GM06990 (cell line): ENCODE results near the gene LY6G6F.

Experiments
- DNase-seq: peaks from one replicate; pipeline ENCODE4 v3.0.0-alpha.2; 2011; ENCODE audit not compliant: insufficient read length; ENCODE audit errors: extremely low read depth
- H3K27me3 ChIP-seq: replicated peaks from 2 replicates; pipeline ENCODE4 v1.6.0; 2011; ENCODE audit warnings: low read length; ENCODE audit not compliant: control insufficient read depth, insufficient read depth
- H3K36me3 ChIP-seq: 2 replicates; pipeline ENCODE4 v1.5.1; 2011; ENCODE audit warnings: low read length; ENCODE audit not compliant: control insufficient read depth, insufficient read depth
- H3K4me3 ChIP-seq: replicated peaks from 2 replicates; pipeline ENCODE4 v1.5.1; 2011; ENCODE audit warnings: low read depth, mild to moderate bottlenecking, control low read depth, low read length
- TF ChIP-seq, protein P1 (sequence below): IDR thresholded peaks from 2 replicates; pipeline ENCODE4 v1.5.1; 2011; ENCODE audit warnings: low read length, control low read depth, mild to moderate bottlenecking, inconsistent platforms; ENCODE audit not compliant: insufficient read depth, poor library complexity, severe bottlenecking

LY6G6F gene

DNA sequence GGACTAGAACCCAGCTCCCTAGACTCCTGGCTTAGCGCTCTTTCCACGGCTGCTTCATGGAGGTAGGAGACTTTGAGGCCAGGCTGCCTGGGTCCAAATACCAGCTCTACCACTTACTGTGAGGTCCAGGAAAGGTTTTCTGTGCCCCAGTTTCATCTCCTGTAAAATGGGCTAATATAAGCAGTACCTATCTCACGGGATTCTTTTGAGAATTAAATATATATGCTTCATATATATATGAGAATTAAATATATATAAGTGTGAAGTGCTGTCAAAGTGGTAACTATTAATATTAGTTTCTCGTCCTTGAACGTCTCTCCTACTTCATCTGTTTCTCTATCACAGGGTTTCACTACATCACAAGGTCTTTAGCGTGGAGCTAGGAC lies 15.6 kb upstream of the LY6G6F start:
- TF ChIP-seq, protein P1, sequence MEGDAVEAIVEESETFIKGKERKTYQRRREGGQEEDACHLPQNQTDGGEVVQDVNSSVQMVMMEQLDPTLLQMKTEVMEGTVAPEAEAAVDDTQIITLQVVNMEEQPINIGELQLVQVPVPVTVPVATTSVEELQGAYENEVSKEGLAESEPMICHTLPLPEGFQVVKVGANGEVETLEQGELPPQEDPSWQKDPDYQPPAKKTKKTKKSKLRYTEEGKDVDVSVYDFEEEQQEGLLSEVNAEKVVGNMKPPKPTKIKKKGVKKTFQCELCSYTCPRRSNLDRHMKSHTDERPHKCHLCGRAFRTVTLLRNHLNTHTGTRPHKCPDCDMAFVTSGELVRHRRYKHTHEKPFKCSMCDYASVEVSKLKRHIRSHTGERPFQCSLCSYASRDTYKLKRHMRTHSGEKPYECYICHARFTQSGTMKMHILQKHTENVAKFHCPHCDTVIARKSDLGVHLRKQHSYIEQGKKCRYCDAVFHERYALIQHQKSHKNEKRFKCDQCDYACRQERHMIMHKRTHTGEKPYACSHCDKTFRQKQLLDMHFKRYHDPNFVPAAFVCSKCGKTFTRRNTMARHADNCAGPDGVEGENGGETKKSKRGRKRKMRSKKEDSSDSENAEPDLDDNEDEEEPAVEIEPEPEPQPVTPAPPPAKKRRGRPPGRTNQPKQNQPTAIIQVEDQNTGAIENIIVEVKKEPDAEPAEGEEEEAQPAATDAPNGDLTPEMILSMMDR: no peak
- Histone ChIP-seq H3K4me3 (no peak overlapping the region), H3K27me3 (no peaks in the 10 kb centered on the region), H3K36me3 (peaks cover 45% of the 10 kb centered on the region)
- DNase-seq: no peak

DNA sequence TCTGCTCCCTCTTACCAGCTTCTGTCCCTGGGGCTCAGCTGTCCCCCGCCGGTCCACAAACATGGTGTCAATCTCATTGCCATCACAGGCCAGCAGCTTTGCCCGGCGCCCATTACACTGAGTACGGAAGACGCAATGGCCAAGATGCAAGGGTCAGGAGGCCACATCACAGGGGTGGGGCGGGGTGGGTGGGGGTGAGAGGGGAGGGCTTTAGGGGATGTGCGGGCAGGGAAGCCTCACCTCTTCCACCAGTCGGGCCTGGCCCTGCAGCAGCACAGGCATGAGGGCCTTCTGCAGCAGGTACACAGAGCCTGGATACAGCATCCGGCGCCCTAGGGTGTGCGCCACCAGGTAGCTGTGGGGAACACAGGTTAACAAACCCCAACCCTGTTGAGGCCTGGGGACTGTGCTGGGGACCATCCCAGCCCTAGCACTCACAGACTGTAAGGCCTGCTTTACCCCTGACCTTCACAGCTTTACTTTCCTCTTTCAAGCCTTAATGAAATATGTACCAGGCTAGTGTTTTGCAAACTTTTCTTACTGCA lies 15.0 kb upstream of the LY6G6F start:
- no peak for DNase-seq
- no peaks in the 10 kb centered on the region for H3K27me3 ChIP-seq
- no peak overlapping the region for H3K4me3 ChIP-seq
- TF ChIP-seq, protein P1: no peak
- H3K36me3 ChIP-seq: peaks cover 44% of the 10 kb centered on the region

DNA sequence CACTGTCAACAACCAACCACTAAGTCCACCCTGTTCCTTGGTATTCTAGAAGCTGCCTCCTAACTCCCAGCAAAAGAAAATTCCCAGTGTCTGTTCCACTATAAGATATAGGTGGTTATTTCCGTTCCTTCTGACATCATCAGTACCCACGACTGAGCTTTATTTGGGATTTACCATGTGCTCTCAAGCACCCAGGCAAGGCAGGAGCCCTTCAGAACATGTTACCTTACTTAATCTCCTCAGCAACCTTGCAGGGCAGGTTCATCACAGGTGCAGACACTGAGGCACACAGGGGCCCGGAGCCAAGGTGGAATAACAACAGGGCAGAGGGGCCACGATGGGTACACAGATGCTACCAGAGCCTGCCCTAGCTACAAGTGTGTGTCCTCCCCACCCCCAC lies 14.3 kb upstream of the LY6G6F start:
- Histone ChIP-seq H3K4me3 (no peak overlapping the region), H3K27me3 (no peaks in the 10 kb centered on the region), H3K36me3 (peaks cover 44% of the 10 kb centered on the region)
- TF ChIP-seq, protein P1: no peak
- DNase-seq: no peak

DNA sequence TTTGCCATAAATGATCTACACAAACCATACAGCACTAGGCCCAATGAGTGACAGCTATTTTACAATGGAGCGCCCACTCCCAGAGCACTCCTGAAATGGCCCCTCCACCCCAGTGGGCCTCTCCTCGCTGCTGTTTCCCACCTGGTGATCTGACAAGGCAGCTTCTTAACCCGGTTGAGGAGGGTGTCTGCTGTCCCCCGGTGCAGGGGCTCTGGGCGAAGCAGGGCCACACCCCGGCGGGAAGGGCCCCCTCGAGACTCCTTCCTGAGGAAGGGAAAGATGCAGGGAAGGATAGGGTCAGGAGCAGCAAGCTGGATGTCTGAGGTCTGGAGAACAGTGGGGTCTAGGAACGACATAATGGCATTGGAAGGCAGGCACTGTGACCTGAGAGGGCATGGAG lies 13.8 kb upstream of the LY6G6F start:
- no peak for DNase-seq
- Histone ChIP-seq H3K27me3 (no peaks in the 10 kb centered on the region), H3K36me3 (peaks cover 42% of the 10 kb centered on the region), H3K4me3 (no peak overlapping the region)
- TF ChIP-seq, protein P1: no peak

DNA sequence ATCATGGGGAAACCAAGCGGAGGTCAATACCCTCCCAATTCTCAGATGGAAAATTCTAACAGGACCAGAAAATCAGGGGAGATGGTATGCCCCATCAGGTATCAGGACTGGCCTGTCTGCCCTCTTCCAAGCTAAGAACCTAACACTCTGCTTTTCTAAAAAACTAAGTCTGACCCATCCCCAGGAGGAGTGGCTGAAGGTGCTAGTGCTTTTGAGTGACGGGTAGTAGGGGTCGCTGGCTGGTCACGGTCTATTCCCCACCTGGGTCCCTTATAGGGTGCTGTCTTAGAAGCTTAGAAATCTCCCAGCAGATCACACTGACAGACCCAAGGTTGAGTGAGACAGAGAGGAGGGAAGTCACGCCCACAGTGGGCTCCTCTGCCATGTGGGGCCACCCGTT lies 13.1 kb upstream of the LY6G6F start:
- TF ChIP-seq, protein P1: no peak
- peaks cover 37% of the 10 kb centered on the region for H3K36me3 ChIP-seq

DNA sequence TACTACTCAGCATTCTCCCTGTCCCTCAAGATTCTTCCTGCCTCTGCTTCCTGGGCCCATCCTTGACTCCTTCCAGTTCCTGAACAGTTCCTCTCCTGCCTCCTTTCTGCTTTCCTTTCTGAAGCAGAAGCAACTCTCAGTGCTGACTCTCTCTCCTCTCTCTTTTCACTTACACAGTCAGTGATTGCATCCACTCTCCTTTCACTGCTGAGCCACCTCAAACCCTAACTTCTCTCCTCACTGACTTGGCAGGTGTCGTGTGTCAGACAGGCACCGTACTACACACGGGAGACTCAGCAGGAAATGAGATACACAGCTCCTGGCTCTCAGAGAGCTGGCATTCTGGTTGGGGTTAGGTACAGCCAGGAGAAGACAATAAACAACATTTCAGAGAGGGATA lies 9.1 kb upstream of the LY6G6F start:
- Histone ChIP-seq H3K4me3 (no peak overlapping the region), H3K36me3 (peaks cover 12% of the 10 kb centered on the region), H3K27me3 (no peaks in the 10 kb centered on the region)
- DNase-seq: no peak
- TF ChIP-seq, protein P1: no peak

More for the DNA sequence above, 13.1 kb upstream of the LY6G6F start:
- no peak overlapping the region for H3K4me3 ChIP-seq
- no peak for DNase-seq
- no peaks in the 10 kb centered on the region for H3K27me3 ChIP-seq
